Skeletal muscle tissue (tissue), 4 donors: Measurements from ENCODE around the gene FSIP1. TPM values are rescaled to one million over a fixed set of nuclear protein-coding genes. Genes with fewer than 3 reads are reported as not detected.

Experiments
- H3K27ac ChIP-seq: one replicate; pipeline ENCODE4 v1.7.0; 2013; ENCODE audit warnings: mild to moderate bottlenecking, low read depth, low read length, inconsistent platforms
- H3K27me3 ChIP-seq, 3 donors: one replicate each; pipeline ENCODE4 v1.7.0; 2013; ENCODE audit warnings: low read length in 3 of 3; ENCODE audit not compliant: control insufficient read depth in 3 of 3, insufficient read depth in 3 of 3
- H3K36me3 ChIP-seq, 3 donors: one replicate each; pipeline ENCODE4 v1.7.0; 2013; ENCODE audit warnings: low read length in 3 of 3; ENCODE audit not compliant: control insufficient read depth in 3 of 3, insufficient read depth in 3 of 3
- H3K4me1 ChIP-seq, 3 donors: one replicate each; pipeline ENCODE4 v1.7.0; 2013; ENCODE audit warnings: low read length in 3 of 3, mild to moderate bottlenecking in 3 of 3; ENCODE audit not compliant: control insufficient read depth in 3 of 3, insufficient read depth in 3 of 3
- H3K4me3 ChIP-seq, 3 donors: one replicate each; pipeline ENCODE4 v1.7.0; 2013; ENCODE audit warnings: low read length in 3 of 3
- H3K9ac ChIP-seq, 3 donors: one replicate each; pipeline ENCODE4 v1.7.0; 2013; ENCODE audit warnings: low read length in 3 of 3, mild to moderate bottlenecking in 3 of 3, moderate library complexity in 2 of 3, low read depth in 1 of 3
- H3K9me3 ChIP-seq, 3 donors: one replicate each; pipeline ENCODE4 v1.7.0; 2013; ENCODE audit warnings: low read length in 3 of 3; ENCODE audit not compliant: control insufficient read depth in 3 of 3
- total RNA-seq: library from RNA; depleted of rRNA; stranded (reverse); fragments of >200 nt; gene quantifications from one replicate; pipeline ENCODE4 v1.2.3, GENCODE V29; 2014
- donor health status: Osteomylitis.

Gene FSIP1
- total RNA-seq, 1 donor from 2014 or later, result 3.7 TPM

- Histone ChIP-seq H3K27me3 (no peaks in the 10 kb centered on the region), H3K36me3 (no peaks in the 10 kb centered on the region), H3K4me1 (peaks cover 0 to 3% (median 3%) of the 10 kb centered on the region in 3 donors), H3K9me3 (no peaks in the 10 kb centered on the region), H3K4me3 (no peak overlapping the region), H3K27ac (no peak overlapping the region), H3K9ac (no peak overlapping the region)
These were observed 101.8 kb downstream of the FSIP1 start for GRCh38 chr15:39680868-39681267.

GRCh38 chr15:39672666-39673065 is 110.0 kb downstream of the FSIP1 start:
- Histone ChIP-seq H3K4me3 (no peak overlapping the region), H3K36me3 (no peaks in the 10 kb centered on the region), H3K9me3 (no peaks in the 10 kb centered on the region), H3K4me1 (peaks cover 0 to 10% (median 4%) of the 10 kb centered on the region in 3 donors), H3K27me3 (no peaks in the 10 kb centered on the region), H3K9ac (no peak overlapping the region), H3K27ac (no peak overlapping the region)

GRCh38 chr15:39672184-39672583 is 110.5 kb downstream of the FSIP1 start:
- H3K4me3 ChIP-seq, result no peak overlapping the region
- no peaks in the 10 kb centered on the region for H3K9me3 ChIP-seq
- no peaks in the 10 kb centered on the region for H3K36me3 ChIP-seq
- H3K9ac ChIP-seq, result no peak overlapping the region
- H3K27ac ChIP-seq, result no peak overlapping the region
- H3K27me3 ChIP-seq, result no peaks in the 10 kb centered on the region
- H3K4me1 ChIP-seq, result peaks cover 0 to 14% (median 4%) of the 10 kb centered on the region in 3 donors

GRCh38 chr15:39670687-39671086 is 112.0 kb downstream of the FSIP1 start:
- no peak overlapping the region for H3K4me3 ChIP-seq
- H3K9ac ChIP-seq, result no peak overlapping the region
- H3K9me3 ChIP-seq, result no peaks in the 10 kb centered on the region
- H3K27ac ChIP-seq, result no peak overlapping the region
- H3K27me3 ChIP-seq, result no peaks in the 10 kb centered on the region
- no peaks in the 10 kb centered on the region for H3K36me3 ChIP-seq
- H3K4me1 ChIP-seq, result peaks cover 0 to 14% (median 4%) of the 10 kb centered on the region in 3 donors

GRCh38 chr15:39669661-39670060 is 113.0 kb downstream of the FSIP1 start:
- Histone ChIP-seq H3K9ac (no peak overlapping the region), H3K4me3 (no peak overlapping the region), H3K9me3 (no peaks in the 10 kb centered on the region), H3K4me1 (peaks cover 0 to 14% (median 4%) of the 10 kb centered on the region in 3 donors), H3K36me3 (no peaks in the 10 kb centered on the region), H3K27me3 (no peaks in the 10 kb centered on the region), H3K27ac (no peak overlapping the region)

GRCh38 chr15:39669241-39669640 is 113.4 kb downstream of the FSIP1 start:
- Histone ChIP-seq H3K27me3 (no peaks in the 10 kb centered on the region), H3K4me1 (peaks cover 0 to 14% (median 4%) of the 10 kb centered on the region in 3 donors), H3K36me3 (no peaks in the 10 kb centered on the region), H3K9me3 (no peaks in the 10 kb centered on the region), H3K27ac (no peak overlapping the region), H3K4me3 (no peak overlapping the region), H3K9ac (no peak overlapping the region)

- Histone ChIP-seq H3K4me1 (peaks cover 0 to 14% (median 4%) of the 10 kb centered on the region in 3 donors), H3K9me3 (no peaks in the 10 kb centered on the region), H3K4me3 (no peak overlapping the region), H3K36me3 (no peaks in the 10 kb centered on the region), H3K9ac (no peak overlapping the region), H3K27ac (no peak overlapping the region), H3K27me3 (no peaks in the 10 kb centered on the region)
These were observed 114.2 kb downstream of the FSIP1 start for GRCh38 chr15:39668457-39668856.

GRCh38 chr15:39667382-39668127 is 115.1 kb downstream of the FSIP1 start:
- H3K27ac ChIP-seq, result no peak overlapping the region
- peaks cover 0 to 14% (median 4%) of the 10 kb centered on the region in 3 donors for H3K4me1 ChIP-seq
- H3K36me3 ChIP-seq, result no peaks in the 10 kb centered on the region
- H3K4me3 ChIP-seq, result no peak overlapping the region
- no peak overlapping the region for H3K9ac ChIP-seq
- no peaks in the 10 kb centered on the region for H3K9me3 ChIP-seq
- H3K27me3 ChIP-seq, result no peaks in the 10 kb centered on the region

- Histone ChIP-seq H3K27me3 (no peaks in the 10 kb centered on the region), H3K4me1 (peaks cover 0 to 14% (median 4%) of the 10 kb centered on the region in 3 donors), H3K4me3 (no peak overlapping the region), H3K9ac (no peak overlapping the region), H3K27ac (no peak overlapping the region), H3K36me3 (no peaks in the 10 kb centered on the region), H3K9me3 (no peaks in the 10 kb centered on the region)
These were observed 116.0 kb downstream of the FSIP1 start for GRCh38 chr15:39666677-39667076.

GRCh38 chr15:39665629-39666250 is 116.9 kb downstream of the FSIP1 start:
- Histone ChIP-seq H3K4me3 (no peak overlapping the region), H3K27me3 (no peaks in the 10 kb centered on the region), H3K9me3 (no peaks in the 10 kb centered on the region), H3K27ac (no peak overlapping the region), H3K36me3 (no peaks in the 10 kb centered on the region), H3K4me1 (peaks cover 0 to 14% (median 4%) of the 10 kb centered on the region in 3 donors), H3K9ac (no peak overlapping the region)
